ENCODE data around the gene FANCI. TPM values are rescaled to one million over a fixed set of nuclear protein-coding genes. Genes with fewer than 3 reads are reported as not detected.

FANCI gene
- total RNA-seq, 1 donor from 2014 or later, result 11.3 TPM

DNA sequence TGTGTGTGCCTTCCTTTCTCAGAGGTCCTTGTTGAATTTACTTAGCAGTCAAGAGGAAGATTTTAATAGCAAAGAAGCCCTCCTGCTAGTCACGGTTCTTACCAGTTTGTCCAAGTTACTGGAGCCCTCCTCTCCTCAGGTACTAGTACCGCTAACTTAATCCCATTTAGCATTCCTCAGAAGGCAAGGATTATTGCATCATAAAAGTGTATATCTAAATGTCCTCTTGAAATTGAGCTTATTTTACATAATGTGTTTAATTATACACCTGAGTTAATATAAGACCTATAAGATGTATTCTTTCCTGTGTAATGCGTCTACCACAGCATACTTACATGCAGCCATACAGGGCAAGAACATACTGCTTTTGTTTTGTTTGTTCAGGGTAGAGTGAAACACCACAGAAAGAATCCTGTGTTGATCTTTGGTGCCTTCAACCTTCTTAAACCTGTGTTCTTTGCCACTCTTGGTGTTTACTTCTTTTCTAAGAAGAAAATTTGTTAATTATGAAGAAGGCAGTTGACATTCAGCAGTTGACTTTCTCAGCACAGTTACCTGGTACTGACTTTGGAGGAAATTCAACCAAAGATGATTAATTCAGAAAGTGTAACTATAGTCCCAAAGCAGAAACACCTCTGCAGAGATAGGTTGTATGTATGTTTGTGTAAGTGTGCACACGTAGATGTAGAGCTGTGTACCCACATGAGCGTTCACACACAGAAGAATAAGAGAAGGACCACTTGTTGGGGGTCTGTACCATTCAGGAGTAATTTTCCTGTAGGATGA is 57.7 kb downstream of the FANCI start:
- H3K9me3 Mint-ChIP-seq (ENCODE audit: unreplicated experiment), result peaks cover 8% of the 10 kb centered on the region
- DNase-seq (ENCODE audit: extremely low spot score, unreplicated experiment), result no peak
- H3K27ac Mint-ChIP-seq (ENCODE audit: unreplicated experiment), result no peak overlapping the region
- peaks cover 17% of the 10 kb centered on the region for H3K36me3 Mint-ChIP-seq (ENCODE audit: unreplicated experiment)
- H3K27me3 Mint-ChIP-seq (ENCODE audit: unreplicated experiment), result no peaks in the 10 kb centered on the region
- no peaks in the 10 kb centered on the region for H3K4me1 Mint-ChIP-seq (ENCODE audit: unreplicated experiment)
- TF ChIP-seq, protein P1, sequence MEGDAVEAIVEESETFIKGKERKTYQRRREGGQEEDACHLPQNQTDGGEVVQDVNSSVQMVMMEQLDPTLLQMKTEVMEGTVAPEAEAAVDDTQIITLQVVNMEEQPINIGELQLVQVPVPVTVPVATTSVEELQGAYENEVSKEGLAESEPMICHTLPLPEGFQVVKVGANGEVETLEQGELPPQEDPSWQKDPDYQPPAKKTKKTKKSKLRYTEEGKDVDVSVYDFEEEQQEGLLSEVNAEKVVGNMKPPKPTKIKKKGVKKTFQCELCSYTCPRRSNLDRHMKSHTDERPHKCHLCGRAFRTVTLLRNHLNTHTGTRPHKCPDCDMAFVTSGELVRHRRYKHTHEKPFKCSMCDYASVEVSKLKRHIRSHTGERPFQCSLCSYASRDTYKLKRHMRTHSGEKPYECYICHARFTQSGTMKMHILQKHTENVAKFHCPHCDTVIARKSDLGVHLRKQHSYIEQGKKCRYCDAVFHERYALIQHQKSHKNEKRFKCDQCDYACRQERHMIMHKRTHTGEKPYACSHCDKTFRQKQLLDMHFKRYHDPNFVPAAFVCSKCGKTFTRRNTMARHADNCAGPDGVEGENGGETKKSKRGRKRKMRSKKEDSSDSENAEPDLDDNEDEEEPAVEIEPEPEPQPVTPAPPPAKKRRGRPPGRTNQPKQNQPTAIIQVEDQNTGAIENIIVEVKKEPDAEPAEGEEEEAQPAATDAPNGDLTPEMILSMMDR (IDR thresholded peaks at IDR 0.05), result no peak
- no peak overlapping the region for H3K4me3 Mint-ChIP-seq (ENCODE audit: unreplicated experiment)

- Mint-ChIP-seq H3K27ac (ENCODE audit: unreplicated experiment) (no peak overlapping the region), H3K4me1 (ENCODE audit: unreplicated experiment) (peaks cover 7% of the 10 kb centered on the region), H3K9me3 (ENCODE audit: unreplicated experiment) (no peaks in the 10 kb centered on the region), H3K4me3 (ENCODE audit: unreplicated experiment) (no peak overlapping the region), H3K36me3 (ENCODE audit: unreplicated experiment) (peaks cover 13% of the 10 kb centered on the region), H3K27me3 (ENCODE audit: unreplicated experiment) (no peaks in the 10 kb centered on the region)
- TF ChIP-seq, protein P1 (IDR thresholded peaks at IDR 0.05), result no peak
- DNase-seq (ENCODE audit: extremely low spot score, unreplicated experiment), result no peak
Measured at GRCh38 chr15:89303986-89304385, 60.2 kb downstream of the FANCI start.

DNA sequence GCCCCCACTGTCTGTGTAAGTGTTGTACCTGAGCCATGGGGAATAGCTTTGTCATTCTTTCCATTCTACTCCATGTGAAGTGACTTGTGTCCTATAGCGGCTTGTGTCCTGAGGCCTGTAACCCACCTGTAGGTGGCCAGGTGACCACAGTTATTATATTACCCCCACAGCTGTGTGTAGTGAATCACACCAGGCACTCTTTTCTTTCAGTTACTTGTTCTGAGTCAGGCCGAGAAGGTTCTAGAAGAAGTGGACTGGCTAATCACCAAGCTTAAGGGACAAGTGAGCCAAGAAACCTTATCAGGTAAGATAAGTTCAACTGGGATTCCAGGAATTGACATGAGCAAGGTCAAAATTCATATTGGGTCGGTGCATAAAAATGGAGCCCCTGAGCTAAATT is 61.6 kb downstream of the FANCI start:
- Mint-ChIP-seq H3K4me1 (ENCODE audit: unreplicated experiment) (peaks cover 7% of the 10 kb centered on the region), H3K27me3 (ENCODE audit: unreplicated experiment) (no peaks in the 10 kb centered on the region), H3K36me3 (ENCODE audit: unreplicated experiment) (peaks cover 13% of the 10 kb centered on the region), H3K27ac (ENCODE audit: unreplicated experiment) (no peak overlapping the region), H3K4me3 (ENCODE audit: unreplicated experiment) (no peak overlapping the region), H3K9me3 (ENCODE audit: unreplicated experiment) (no peaks in the 10 kb centered on the region)
- no peak for DNase-seq (ENCODE audit: extremely low spot score, unreplicated experiment)
- TF ChIP-seq, protein P1 (IDR thresholded peaks at IDR 0.05), result no peak

- H3K27me3 Mint-ChIP-seq (ENCODE audit: unreplicated experiment), result no peaks in the 10 kb centered on the region
- no peaks in the 10 kb centered on the region for H3K9me3 Mint-ChIP-seq (ENCODE audit: unreplicated experiment)
Measured at GRCh38 chr15:89307046-89307587, 63.3 kb downstream of the FANCI start.

GRCh38 chr15:89307791-89308190 is 64.0 kb downstream of the FANCI start:
- peaks cover 13% of the 10 kb centered on the region for H3K36me3 Mint-ChIP-seq (ENCODE audit: unreplicated experiment)
- H3K4me1 Mint-ChIP-seq (ENCODE audit: unreplicated experiment), result peaks cover 14% of the 10 kb centered on the region
- no peak overlapping the region for H3K27ac Mint-ChIP-seq (ENCODE audit: unreplicated experiment)
- TF ChIP-seq, protein P1 (IDR thresholded peaks at IDR 0.05), result no peak
- DNase-seq (ENCODE audit: extremely low spot score, unreplicated experiment), result no peak
- H3K4me3 Mint-ChIP-seq (ENCODE audit: unreplicated experiment), result no peak overlapping the region
- no peaks in the 10 kb centered on the region for H3K27me3 Mint-ChIP-seq (ENCODE audit: unreplicated experiment)
- H3K9me3 Mint-ChIP-seq (ENCODE audit: unreplicated experiment), result no peaks in the 10 kb centered on the region

More at GRCh38 chr15:89307046-89307587, 63.3 kb downstream of the FANCI start:
- H3K4me3 Mint-ChIP-seq (ENCODE audit: unreplicated experiment), result no peak overlapping the region
- TF ChIP-seq, protein P1 (IDR thresholded peaks at IDR 0.05), result no peak
- DNase-seq (ENCODE audit: extremely low spot score, unreplicated experiment), result no peak
- H3K36me3 Mint-ChIP-seq (ENCODE audit: unreplicated experiment), result peaks cover 13% of the 10 kb centered on the region
- H3K4me1 Mint-ChIP-seq (ENCODE audit: unreplicated experiment), result peaks cover 14% of the 10 kb centered on the region
- peak overlapping the region; percentile 58 for H3K27ac Mint-ChIP-seq (ENCODE audit: unreplicated experiment)

All from osteocyte (in vitro differentiated cells).